OCI-LY1 (cell line): ENCODE measurements around the gene DCDC2B.

Source experiments
- H2AFZ ChIP-seq: fragments of 200-600 bp; sonication (generic), shearing (Covaris generic); 2 replicates; pipeline ENCODE4 v1.6.0; 2014; ENCODE audit warnings: antibody characterized with exemption, mild to moderate bottlenecking, low read length
- H3F3A ChIP-seq: fragments of 200-600 bp; sonication (generic), shearing (Covaris generic); 2 replicates; pipeline ENCODE4 v1.6.0; 2014; ENCODE audit warnings: mild to moderate bottlenecking, antibody characterized with exemption, low read length, moderate library complexity; ENCODE audit not compliant: insufficient read depth
- H3K27ac ChIP-seq: fragments of 200-600 bp; sonication (generic); 2 replicates; pipeline ENCODE4 v1.5.1; 2014; ENCODE audit warnings: low read length, mixed run types, mild to moderate bottlenecking, low read depth; ENCODE audit not compliant: poor library complexity, severe bottlenecking
- H3K27me3 ChIP-seq: fragments of 200-600 bp; sonication (generic); 2 replicates; pipeline ENCODE4 v1.6.0; 2014; ENCODE audit warnings: antibody characterized with exemption, mild to moderate bottlenecking, low read length, moderate library complexity; ENCODE audit not compliant: insufficient read depth
- H3K36me3 ChIP-seq: fragments of 200-600 bp; sonication (generic); 2 replicates; pipeline ENCODE4 v1.6.1; 2014; ENCODE audit warnings: mild to moderate bottlenecking, antibody characterized with exemption, low read length, moderate library complexity, mixed read lengths; ENCODE audit not compliant: insufficient read depth
- H3K4me1 ChIP-seq: fragments of 200-600 bp; sonication (generic); 2 replicates; pipeline ENCODE4 v1.5.1; 2014; ENCODE audit warnings: mild to moderate bottlenecking, low read length, moderate library complexity; ENCODE audit not compliant: insufficient read depth, severe bottlenecking
- H3K4me2 ChIP-seq: fragments of 200-600 bp; sonication (generic), shearing (Covaris generic); 2 replicates; pipeline ENCODE4 v1.6.1; 2014; ENCODE audit warnings: low read length
- H3K4me3 ChIP-seq: fragments of 200-600 bp; sonication (generic); 2 replicates; pipeline ENCODE4 v1.5.1; 2014; ENCODE audit warnings: low read length, low read depth, mild to moderate bottlenecking, mixed read lengths; ENCODE audit not compliant: poor library complexity, severe bottlenecking
- H3K79me2 ChIP-seq: fragments of 200-600 bp; shearing (Covaris generic); 2 replicates; pipeline ENCODE4 v1.6.1; 2016; ENCODE audit warnings: mixed run types, low read length, mixed read lengths; ENCODE audit not compliant: insufficient read depth
- H3K9ac ChIP-seq: fragments of 200-600 bp; sonication (generic), shearing (Covaris generic); 2 replicates; pipeline ENCODE4 v1.6.1; 2014; ENCODE audit warnings: mild to moderate bottlenecking, low read length, mixed read lengths
- H3K9me2 ChIP-seq: fragments of 200-600 bp; sonication (generic), shearing (Covaris generic); 2 replicates; pipeline ENCODE4 v1.6.1; 2014; ENCODE audit warnings: low read depth, mild to moderate bottlenecking, low read length, mixed read lengths
- H3K9me3 ChIP-seq: fragments of 200-600 bp; shearing (Covaris generic); 2 replicates; pipeline ENCODE4 v1.6.1; 2014; ENCODE audit warnings: low read length, mixed read lengths
- H4K20me1 ChIP-seq: fragments of 200-600 bp; sonication (generic), shearing (Covaris generic); 2 replicates; pipeline ENCODE4 v1.6.0; 2016; ENCODE audit warnings: mild to moderate bottlenecking, low read length; ENCODE audit not compliant: insufficient read depth
- CTCF ChIP-seq: fragments of 200-600 bp; sonication (generic), shearing (Covaris generic); IDR thresholded peaks from 2 replicates; pipeline ENCODE4 v1.5.1; 2017; ENCODE audit warnings: mild to moderate bottlenecking, antibody characterized with exemption, low read length, moderate library complexity, mixed read lengths
- EZH2 ChIP-seq: fragments of 200-600 bp; sonication (generic), shearing (Covaris generic); IDR thresholded peaks from 2 replicates; pipeline ENCODE4 v1.8.0; 2017; ENCODE audit warnings: borderline replicate concordance, mixed run types, mild to moderate bottlenecking, antibody characterized with exemption, low read length, moderate library complexity, mixed read lengths

Gene DCDC2B

GRCh38 chr1:32197837-32198236 is 11.1 kb upstream of the DCDC2B start:
- no peaks in the 10 kb centered on the region for H4K20me1 ChIP-seq
- H3K9ac ChIP-seq: no peak overlapping the region
- H3K27ac ChIP-seq: no peak overlapping the region
- H3K4me1 ChIP-seq: peaks cover 28% of the 10 kb centered on the region
- no peaks in the 10 kb centered on the region for H3K27me3 ChIP-seq
- no peaks in the 10 kb centered on the region for H3K9me3 ChIP-seq
- TF ChIP-seq CTCF (no peak), EZH2 (no peak)
- no peaks in the 10 kb centered on the region for H3K9me2 ChIP-seq
- H3F3A ChIP-seq: no peaks in the 10 kb centered on the region
- H3K79me2 ChIP-seq: no peaks in the 10 kb centered on the region
- H2AFZ ChIP-seq: no peak overlapping the region
- H3K36me3 ChIP-seq: peaks cover 52% of the 10 kb centered on the region
- H3K4me2 ChIP-seq: no peak overlapping the region
- H3K4me3 ChIP-seq: no peak overlapping the region

GRCh38 chr1:32198237-32199042 is 10.4 kb upstream of the DCDC2B start:
- Histone ChIP-seq H3F3A (no peaks in the 10 kb centered on the region), H3K36me3 (peaks cover 46% of the 10 kb centered on the region), H3K79me2 (no peaks in the 10 kb centered on the region), H3K4me2 (no peak overlapping the region), H3K27me3 (no peaks in the 10 kb centered on the region), H3K9me2 (no peaks in the 10 kb centered on the region), H3K9ac (no peak overlapping the region), H3K9me3 (no peaks in the 10 kb centered on the region), H4K20me1 (no peaks in the 10 kb centered on the region), H3K4me1 (peaks cover 28% of the 10 kb centered on the region), H3K27ac (no peak overlapping the region), H3K4me3 (no peak overlapping the region), H2AFZ (no peak overlapping the region)
- TF ChIP-seq EZH2 (no peak), CTCF (no peak)

- H3K27me3 ChIP-seq: no peaks in the 10 kb centered on the region
- H4K20me1 ChIP-seq: no peaks in the 10 kb centered on the region
- no peak for TF ChIP-seq EZH2
- no peak for TF ChIP-seq CTCF
- peaks cover 40% of the 10 kb centered on the region for H3K36me3 ChIP-seq
- H3K4me2 ChIP-seq: peak overlapping the region; percentile 87; the same call in 1 of the 2 replicates
- no peak overlapping the region for H2AFZ ChIP-seq
- H3K9ac ChIP-seq: no peak overlapping the region; the same call in 1 of the 2 replicates
- H3K79me2 ChIP-seq: no peaks in the 10 kb centered on the region
- H3K9me3 ChIP-seq: no peaks in the 10 kb centered on the region
- peak overlapping the region; percentile 73 for H3K4me3 ChIP-seq
- no peaks in the 10 kb centered on the region for H3F3A ChIP-seq
- no peaks in the 10 kb centered on the region for H3K9me2 ChIP-seq
- H3K4me1 ChIP-seq: peaks cover 28% of the 10 kb centered on the region
- H3K27ac ChIP-seq: peak overlapping the region; percentile 75
These were observed 9.7 kb upstream of the DCDC2B start for GRCh38 chr1:32199043-32199716.
